A375 (cell line): ENCODE measurements around the gene PHF23. TPM values are rescaled to one million over a fixed set of nuclear protein-coding genes. Genes with fewer than 3 reads are reported as not detected.
A peak's percentile ranks its signal among the peaks of the same experiment; 100 is the strongest.

Experiments used
- small RNA-seq: library from RNA; depleted of rRNA; stranded (forward); fragments of <200 nt; gene quantifications from one replicate; pipeline ENCODE3, GENCODE V24; 2014
- total RNA-seq: library from RNA; depleted of rRNA; stranded (reverse); fragments of >200 nt; shearing (Covaris generic); gene quantifications from 2 replicates; pipeline ENCODE4 v1.2.3, GENCODE V29; 2014; rRNA removed

PHF23 gene
- total RNA-seq: 52.4 and 54.4 TPM in 2 replicates

GRCh38 chr17:7239091-7240027, at the start of gene PHF23:
Gene PHF23, minus strand, starts transcription at chr17:7239457. Its CDS starts 178 bp downstream, at chr17:7239279.

GRCh38 chr17:7281074-7281952, 42.1 kb upstream of the PHF23 start, which contains the start of gene SLC2A4:
Gene SLC2A4, plus strand, starts transcription at chr17:7281718. Its CDS starts 217 bp downstream, at chr17:7281935.

GRCh38 chr17:7262192-7262934, 23.1 kb upstream of the PHF23 start, which contains the start of gene CLDN7:
Gene CLDN7, minus strand, starts transcription at chr17:7262478. Its CDS starts 435 bp downstream, at chr17:7262043.

GRCh38 chr17:7252176-7253043, 13.2 kb upstream of the PHF23 start, which contains the start of gene ELP5:
Gene ELP5, plus strand, starts transcription at chr17:7252215. Its CDS starts 336 bp downstream, at chr17:7252551.

GRCh38 chr17:7251661-7252175, 12.5 kb upstream of the PHF23 start, which contains the start of gene CTDNEP1:
Gene CTDNEP1, minus strand, starts transcription at chr17:7251734. Its CDS starts 438 bp downstream, at chr17:7251296.

GRCh38 chr17:7241783-7242716, 2.8 kb upstream of the PHF23 start, which contains the start of gene GABARAP:
Gene GABARAP, minus strand, starts transcription at chr17:7242449. Its CDS starts 119 bp downstream, at chr17:7242330.

GRCh38 chr17:7234083-7234951, 4.9 kb downstream of the PHF23 start, which contains the start of gene DVL2:
Gene DVL2, minus strand, starts transcription at chr17:7234517. Its CDS starts 255 bp downstream, at chr17:7234262.

GRCh38 chr17:7219812-7220592, 19.3 kb downstream of the PHF23 start, which contains the start of the genes ACADVL and DLG4:
Gene ACADVL, plus strand, starts transcription at chr17:7219938. Its CDS starts 47 bp downstream, at chr17:7219985.
Gene DLG4, minus strand, starts transcription at chr17:7219836.

Small RNAs within 50 kb of the gene (small RNA-seq; reads per million reads assigned to genes)
- not detected for gene AC120057.4
- gene MIR324: 0.46 reads per million, percentile 17 among the genes with 10 or more reads in this experiment
- not detected for gene RF00019

Other genes with a start within 250 kb of the PHF23 start
- not detected in 2 replicates for gene ALOX12, start 243.4 kb downstream of the PHF23 start, total RNA-seq
- 89.7 and 140 TPM in 2 replicates for gene RNASEK, start 226.8 kb downstream of the PHF23 start, total RNA-seq
- not detected in 2 replicates for gene BCL6B, start 216.4 kb downstream of the PHF23 start, total RNA-seq
- gene SLC16A13, start 203.4 kb downstream of the PHF23 start, total RNA-seq: 0.53 and 0.79 TPM in 2 replicates
- not detected in 2 replicates for gene SLC16A11, start 195.4 kb downstream of the PHF23 start, total RNA-seq
- gene CLEC10A, start 159.2 kb downstream of the PHF23 start, total RNA-seq: not detected in 2 replicates
- not detected in 2 replicates for gene ASGR2, start 124.6 kb downstream of the PHF23 start, total RNA-seq
- 2.0 and 3.1 TPM in 2 replicates for gene ASGR1, start 60.1 kb downstream of the PHF23 start, total RNA-seq
- 18.1 and 25.8 TPM in 2 replicates for gene DLG4, start 19.6 kb downstream of the PHF23 start, total RNA-seq
- 659 and 664 TPM in 2 replicates for gene ACADVL, start 19.5 kb downstream of the PHF23 start, total RNA-seq
- 67.9 and 69.8 TPM in 2 replicates for gene DVL2, start 4.9 kb downstream of the PHF23 start, total RNA-seq
- gene GABARAP, start 3.0 kb upstream of the PHF23 start, total RNA-seq: 147 and 165 TPM in 2 replicates
- gene CTDNEP1, start 12.3 kb upstream of the PHF23 start, total RNA-seq: 53.1 and 75.3 TPM in 2 replicates
- 69.7 and 99.4 TPM in 2 replicates for gene ELP5, start 12.8 kb upstream of the PHF23 start, total RNA-seq
- gene CLDN7, start 23.0 kb upstream of the PHF23 start, total RNA-seq: 0.49 and 0.50 TPM in 2 replicates
- gene SLC2A4, start 42.3 kb upstream of the PHF23 start, total RNA-seq: 0.05 TPM in 1 of 2 replicates, not detected in the other
- not detected in 2 replicates for gene YBX2, start 55.2 kb upstream of the PHF23 start, total RNA-seq
- gene EIF5A, start 68.2 kb upstream of the PHF23 start, total RNA-seq: 1,009 and 1,089 TPM in 2 replicates
- 97.9 and 100 TPM in 2 replicates for gene GPS2, start 75.9 kb upstream of the PHF23 start, total RNA-seq
- gene NEURL4, start 89.9 kb upstream of the PHF23 start, total RNA-seq: 14.2 and 17.0 TPM in 2 replicates
- 2.5 and 5.1 TPM in 2 replicates for gene ACAP1, start 97.1 kb upstream of the PHF23 start, total RNA-seq
- 5.3 and 7.2 TPM in 2 replicates for gene KCTD11, start 112.7 kb upstream of the PHF23 start, total RNA-seq
- gene TMEM95, start 115.7 kb upstream of the PHF23 start, total RNA-seq: not detected in 2 replicates
- 1.0 and 2.4 TPM in 2 replicates for gene TNK1, start 141.6 kb upstream of the PHF23 start, total RNA-seq
- 32.1 and 34.0 TPM in 2 replicates for gene PLSCR3, start 155.1 kb upstream of the PHF23 start, total RNA-seq
- 111 and 127 TPM in 2 replicates for gene TMEM256, start 164.6 kb upstream of the PHF23 start, total RNA-seq
- gene NLGN2, start 168.4 kb upstream of the PHF23 start, total RNA-seq: 9.7 and 10.0 TPM in 2 replicates
- gene SPEM1, start 180.9 kb upstream of the PHF23 start, total RNA-seq: not detected in 2 replicates
- not detected in 2 replicates for gene SPEM2, start 186.2 kb upstream of the PHF23 start, total RNA-seq
- gene SPEM3, start 189.4 kb upstream of the PHF23 start, total RNA-seq: not detected in 2 replicates
- 4.0 and 7.8 TPM in 2 replicates for gene TMEM102, start 196.0 kb upstream of the PHF23 start, total RNA-seq
- gene FGF11, start 200.1 kb upstream of the PHF23 start, total RNA-seq: 0.38 and 0.98 TPM in 2 replicates
- gene CHRNB1, start 205.6 kb upstream of the PHF23 start, total RNA-seq: 6.1 and 6.9 TPM in 2 replicates
- gene ZBTB4, start 240.2 kb upstream of the PHF23 start, total RNA-seq: 12.8 and 13.5 TPM in 2 replicates
- not detected in 2 replicates for gene SLC35G6, start 242.0 kb upstream of the PHF23 start, total RNA-seq
- gene POLR2A, start 244.9 kb upstream of the PHF23 start, total RNA-seq: 53.6 and 115 TPM in 2 replicates